MM.1S (cell line): Measurements from ENCODE around the gene TMEM170A.

ENCODE experiments used
- EZH2 ChIP-seq: fragments of 300-600 bp; sonication (generic); optimal IDR thresholded peaks from 2 replicates; pipeline ENCODE3; 2017; ENCODE audit warnings: low read depth, mild to moderate bottlenecking, antibody characterized with exemption, low read length, mixed read lengths
- TF ChIP-seq, protein P1 (sequence below): fragments of 300-600 bp; sonication (generic); IDR thresholded peaks from 2 replicates; pipeline ENCODE4 v1.5.1; 2016; ENCODE audit warnings: antibody characterized with exemption, low read length, mixed read lengths

DNA sequence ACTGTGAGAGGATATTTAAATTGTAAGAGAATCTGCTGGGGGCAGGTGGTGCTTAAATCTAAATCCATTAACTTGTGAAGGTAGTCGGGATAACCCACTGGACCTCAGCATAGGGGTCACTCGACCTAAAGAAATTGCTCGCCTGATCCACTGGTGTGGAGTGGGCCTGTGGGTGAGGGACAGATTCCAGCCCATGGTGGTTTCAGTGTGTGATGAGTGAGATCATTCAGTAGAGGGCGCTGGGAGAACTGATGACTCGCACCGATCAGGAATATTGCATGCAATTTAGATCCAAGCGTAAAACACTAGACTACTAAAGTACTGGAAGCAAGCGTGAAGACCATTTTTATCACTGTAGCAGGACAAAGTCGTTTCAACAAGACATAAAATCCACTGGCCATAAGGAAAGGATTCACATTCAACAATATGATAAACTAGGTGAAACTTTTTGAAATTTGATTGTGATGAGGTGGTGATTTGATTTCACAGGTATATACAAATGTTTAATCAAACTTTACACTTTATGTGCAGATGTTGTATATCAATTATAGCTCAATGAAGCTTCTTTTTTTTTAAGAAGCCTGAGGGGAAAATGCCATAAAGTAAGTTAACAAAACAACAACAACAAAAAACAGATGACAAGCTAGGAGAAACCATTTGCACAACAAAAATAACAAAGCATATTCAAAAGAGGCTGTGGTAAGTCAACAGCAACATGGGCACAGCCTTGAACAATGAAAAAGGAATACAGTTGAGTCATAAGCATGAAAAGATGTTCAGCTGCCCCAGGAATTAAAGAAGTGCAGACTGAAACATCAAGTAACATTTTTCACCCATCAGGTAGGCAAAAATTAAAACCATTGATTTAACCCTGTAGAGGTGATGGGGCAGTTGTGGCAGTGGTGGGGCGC lies 7.5 kb upstream of the TMEM170A start:
- TF ChIP-seq, protein P1, sequence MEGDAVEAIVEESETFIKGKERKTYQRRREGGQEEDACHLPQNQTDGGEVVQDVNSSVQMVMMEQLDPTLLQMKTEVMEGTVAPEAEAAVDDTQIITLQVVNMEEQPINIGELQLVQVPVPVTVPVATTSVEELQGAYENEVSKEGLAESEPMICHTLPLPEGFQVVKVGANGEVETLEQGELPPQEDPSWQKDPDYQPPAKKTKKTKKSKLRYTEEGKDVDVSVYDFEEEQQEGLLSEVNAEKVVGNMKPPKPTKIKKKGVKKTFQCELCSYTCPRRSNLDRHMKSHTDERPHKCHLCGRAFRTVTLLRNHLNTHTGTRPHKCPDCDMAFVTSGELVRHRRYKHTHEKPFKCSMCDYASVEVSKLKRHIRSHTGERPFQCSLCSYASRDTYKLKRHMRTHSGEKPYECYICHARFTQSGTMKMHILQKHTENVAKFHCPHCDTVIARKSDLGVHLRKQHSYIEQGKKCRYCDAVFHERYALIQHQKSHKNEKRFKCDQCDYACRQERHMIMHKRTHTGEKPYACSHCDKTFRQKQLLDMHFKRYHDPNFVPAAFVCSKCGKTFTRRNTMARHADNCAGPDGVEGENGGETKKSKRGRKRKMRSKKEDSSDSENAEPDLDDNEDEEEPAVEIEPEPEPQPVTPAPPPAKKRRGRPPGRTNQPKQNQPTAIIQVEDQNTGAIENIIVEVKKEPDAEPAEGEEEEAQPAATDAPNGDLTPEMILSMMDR: peak; percentile 54
- TF ChIP-seq EZH2: no peak
